Ishikawa (cell line): ENCODE measurements around the gene CHN2.

ENCODE experiments used
- EP300 ChIP-seq: IDR thresholded peaks from 2 replicates; pipeline ENCODE4 v1.6.1; 2012; ENCODE audit warnings: borderline replicate concordance
- YY1 ChIP-seq: IDR thresholded peaks from 2 replicates; pipeline ENCODE4 v1.6.1; 2012; ENCODE audit warnings: low read depth
- TF ChIP-seq, protein P1 (sequence below): IDR thresholded peaks from 2 replicates; pipeline ENCODE4 v1.6.1; 2012

DNA sequence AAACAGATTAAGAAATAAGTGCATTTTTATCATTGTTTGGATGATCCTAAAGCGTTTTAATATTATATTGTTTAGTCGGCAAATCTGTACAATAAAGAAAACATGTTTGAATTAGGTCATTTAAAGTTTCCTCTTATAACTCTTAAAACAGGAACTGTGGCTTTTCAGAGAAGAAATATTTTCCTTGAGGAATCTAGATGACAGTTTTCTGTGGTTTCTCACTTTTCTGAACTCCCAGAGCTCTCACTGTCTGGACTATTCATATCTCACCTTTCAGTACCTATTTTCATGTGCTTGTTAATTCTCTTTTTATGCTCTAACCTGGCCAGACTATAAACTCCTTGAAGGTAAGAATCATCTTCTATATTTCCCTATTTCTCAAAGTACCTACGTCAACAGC is 135.1 kb downstream of the CHN2 start:
- TF ChIP-seq YY1 (no peak), EP300 (no peak)
- TF ChIP-seq, protein P1, sequence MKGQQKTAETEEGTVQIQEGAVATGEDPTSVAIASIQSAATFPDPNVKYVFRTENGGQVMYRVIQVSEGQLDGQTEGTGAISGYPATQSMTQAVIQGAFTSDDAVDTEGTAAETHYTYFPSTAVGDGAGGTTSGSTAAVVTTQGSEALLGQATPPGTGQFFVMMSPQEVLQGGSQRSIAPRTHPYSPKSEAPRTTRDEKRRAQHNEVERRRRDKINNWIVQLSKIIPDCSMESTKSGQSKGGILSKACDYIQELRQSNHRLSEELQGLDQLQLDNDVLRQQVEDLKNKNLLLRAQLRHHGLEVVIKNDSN, result no peak
